ENCODE data around the gene IL12B. TPM values are rescaled to one million over a fixed set of nuclear protein-coding genes. Genes with fewer than 3 reads are reported as not detected.
"Not testable (repeated sequence)": the region's sequence is repeated elsewhere in the genome, so short reads cannot be mapped to it uniquely, and the experiment has no call there.

IL12B gene
- polyA plus RNA-seq, 5 donors, result 0.07 to 0.15 (median 0.08) TPM

DNA sequence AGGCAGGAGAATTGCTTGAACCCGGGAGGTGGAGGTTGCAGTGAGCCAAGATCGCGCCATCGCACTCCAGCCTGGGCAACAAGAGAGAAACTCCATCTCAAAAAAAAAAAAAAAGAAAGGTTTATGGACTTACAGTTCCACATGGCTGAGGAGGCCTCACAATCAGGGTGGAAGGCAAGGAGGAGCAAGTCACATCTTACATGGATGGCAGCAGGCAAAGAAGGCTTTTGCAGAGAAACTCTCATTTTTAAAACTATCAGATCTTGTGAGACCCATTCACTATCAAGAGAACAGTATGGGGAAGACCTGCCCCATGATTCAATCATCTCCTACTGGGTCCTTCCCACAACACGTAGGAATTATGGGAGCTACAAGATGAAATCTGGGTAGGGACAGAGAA lies 33.0 kb downstream of the IL12B start:
- DNase-seq, result not testable (repeated sequence)

DNA sequence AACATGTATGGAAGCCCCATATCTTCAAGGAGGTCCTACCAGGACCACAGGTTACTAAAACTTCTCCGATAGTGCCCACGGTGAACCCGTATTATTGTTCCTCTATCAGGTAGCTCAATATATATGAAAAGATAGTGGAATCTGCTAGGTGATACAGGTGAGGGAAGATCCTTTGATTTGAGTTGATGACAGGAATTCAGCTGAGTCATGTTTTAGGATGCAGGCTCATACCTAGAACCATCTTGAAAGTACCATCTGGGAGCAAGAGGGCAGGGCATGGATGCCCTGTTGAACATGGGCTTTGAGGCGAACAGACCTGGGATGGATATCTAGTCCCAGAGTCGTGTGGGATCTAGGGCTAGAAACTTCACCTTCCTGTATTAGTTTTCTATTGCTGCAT lies 35.4 kb downstream of the IL12B start:
- no peak for DNase-seq

DNA sequence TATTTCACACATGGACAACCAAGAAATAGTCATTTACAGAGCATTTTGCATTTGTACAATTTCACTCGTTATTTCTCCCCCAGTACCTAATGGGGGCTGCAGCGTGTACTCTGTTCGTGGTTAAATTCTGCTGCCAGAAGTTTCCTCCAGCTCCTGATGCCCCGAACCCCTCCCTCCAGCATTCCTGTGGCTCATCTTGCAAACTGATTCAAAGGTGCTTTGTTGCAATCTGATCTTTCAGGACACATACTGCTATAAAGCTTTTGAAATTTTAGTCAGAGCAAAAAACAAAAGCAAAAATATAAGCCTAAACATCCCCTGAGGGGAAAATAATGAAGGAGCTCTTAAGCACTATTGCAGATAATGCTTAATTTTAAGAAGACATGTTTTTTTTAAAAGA lies 39.5 kb downstream of the IL12B start:
- DNase-seq, result no peak

DNA sequence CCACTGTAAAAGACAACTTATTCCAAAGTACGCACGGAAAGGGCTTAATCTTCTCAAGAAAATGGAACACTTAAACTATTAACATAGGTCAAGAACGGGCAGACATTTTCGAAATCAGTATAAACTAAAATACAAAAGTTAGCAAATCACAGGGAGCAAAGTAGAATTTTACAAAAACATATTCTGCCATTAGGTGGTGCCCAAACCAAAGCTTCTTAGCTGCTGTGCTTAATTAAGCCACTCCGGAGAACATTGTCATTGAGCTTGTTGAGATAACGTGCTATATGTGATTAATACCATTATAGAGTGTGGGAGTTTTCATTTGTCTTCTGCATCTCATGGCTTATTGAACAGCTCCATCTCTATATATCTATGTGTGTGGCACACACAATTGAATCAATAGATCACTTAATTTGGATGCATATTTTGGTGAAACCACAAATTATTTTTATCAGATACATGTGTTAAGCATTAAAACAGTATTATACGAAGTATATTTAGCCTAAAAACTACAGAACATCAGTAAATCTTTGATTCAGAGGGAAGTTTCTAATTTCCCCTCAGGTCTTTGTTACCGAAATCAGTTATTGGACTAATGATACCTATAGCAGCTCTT lies 43.8 kb downstream of the IL12B start:
- peak in 1 of 2 donors; percentile 12 for DNase-seq

DNA sequence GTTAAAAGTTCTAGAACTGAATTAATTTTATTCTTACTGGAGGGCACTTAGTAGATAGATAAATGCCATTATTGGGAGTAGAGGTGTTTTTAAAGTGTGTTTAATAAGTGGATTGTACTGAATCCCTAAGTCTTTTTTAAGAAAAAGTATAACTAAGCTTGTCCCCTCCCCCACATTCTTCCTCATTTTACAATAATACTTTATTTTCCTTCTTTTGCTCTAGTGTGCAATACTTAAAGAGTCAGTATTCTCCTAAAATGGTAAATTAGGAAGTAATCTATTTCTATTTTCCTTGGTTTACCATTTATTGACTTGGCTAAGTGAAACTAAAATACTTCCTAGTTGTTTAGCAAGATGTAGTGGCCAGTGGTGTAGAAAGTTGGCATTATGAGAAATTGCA lies 55.6 kb downstream of the IL12B start:
- DNase-seq, result no peak

DNA sequence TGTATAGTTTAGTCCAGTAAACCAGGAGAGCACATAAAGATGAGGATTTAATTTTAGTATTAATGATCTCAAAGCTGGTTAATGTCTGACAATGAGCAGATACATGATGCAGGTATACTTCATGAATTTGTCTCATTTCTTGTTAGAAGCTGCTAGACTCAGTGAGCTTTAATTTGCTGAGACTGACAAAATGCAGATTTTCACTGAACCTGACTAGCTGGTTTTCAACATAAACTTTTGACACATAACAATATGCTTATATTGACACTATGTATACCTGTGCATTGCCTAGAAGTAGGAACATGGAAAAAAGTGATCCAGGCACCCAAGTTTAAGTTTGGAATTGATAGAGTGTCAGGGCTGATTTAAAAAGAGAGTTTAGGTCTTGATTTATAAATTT lies 56.4 kb downstream of the IL12B start:
- no peak for DNase-seq

DNA sequence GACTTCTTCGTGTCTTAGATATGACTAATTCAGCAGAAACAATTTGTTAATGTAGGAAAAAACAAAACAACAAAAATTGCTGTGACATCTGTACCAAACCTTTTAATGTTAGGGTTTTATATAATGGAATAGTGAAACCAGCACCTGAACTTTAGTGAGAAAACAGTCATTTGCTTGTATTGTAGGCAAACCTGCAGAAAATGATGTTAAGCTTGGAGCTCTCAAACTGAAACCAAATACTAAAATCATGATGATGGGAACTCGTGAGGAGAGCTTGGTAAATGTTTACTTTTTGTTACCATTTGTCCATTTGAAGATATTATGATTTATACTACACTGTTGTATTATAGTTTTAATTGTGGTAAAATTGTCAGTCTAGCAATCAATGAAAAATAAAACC lies 60.6 kb downstream of the IL12B start:
- no peak for DNase-seq

DNA sequence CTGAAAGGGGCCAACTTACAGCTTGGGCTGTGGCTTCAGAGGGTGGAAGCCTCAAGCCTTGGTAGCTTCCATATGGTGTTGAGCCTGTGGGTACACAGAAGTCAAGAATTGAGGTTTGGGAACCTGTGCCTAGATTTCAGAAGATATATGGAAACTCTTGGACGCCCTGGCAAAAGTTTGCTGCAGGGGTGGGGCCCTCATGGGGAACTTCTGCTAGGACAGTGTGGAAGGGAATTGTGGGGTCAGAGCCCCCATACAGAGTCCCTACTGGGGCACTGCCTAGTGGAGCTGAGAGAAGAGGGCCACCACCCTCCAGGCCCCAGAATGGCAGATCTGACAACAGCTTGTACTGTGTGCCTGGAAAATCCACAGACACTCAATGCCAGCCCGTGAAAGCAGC lies 63.5 kb downstream of the IL12B start:
- DNase-seq, result not testable (repeated sequence)

Other genes with a start within 250 kb of the IL12B start
- gene EBF1, start 230.6 kb downstream of the IL12B start, polyA plus RNA-seq (ENCODE audit: insufficient read depth in 1 of 5, insufficient read length in 5 of 5, low replicate concordance in 1 of 5), result 1 to 10 TPM; 6.2 to 8.1 (median 7.1) TPM
- 100 to 1,000 TPM; 107 to 171 (median 133) TPM for gene RNF145, start 120.9 kb downstream of the IL12B start, polyA plus RNA-seq (ENCODE audit: insufficient read depth in 1 of 5, insufficient read length in 5 of 5, low replicate concordance in 1 of 5)
- gene UBLCP1, start 67.2 kb downstream of the IL12B start, polyA plus RNA-seq (ENCODE audit: insufficient read depth in 1 of 5, insufficient read length in 5 of 5, low replicate concordance in 1 of 5), result 10 to 100 TPM; 36.9 to 54.8 (median 38.6) TPM

Data from right lung (tissue), 5 donors.